PFSK-1 (cell line): ENCODE results near the gene METTL14.

Source experiments
- FOXP2 ChIP-seq: optimal IDR thresholded peaks from 2 replicates; pipeline ENCODE3; 2011; ENCODE audit warnings: borderline replicate concordance, control low read depth, inconsistent platforms; ENCODE audit not compliant: insufficient read depth; ENCODE audit errors: extremely low read length, extremely low read depth
- POLR2AphosphoS5 ChIP-seq: IDR thresholded peaks from 2 replicates; pipeline ENCODE4 v1.6.1; 2012; ENCODE audit warnings: low read depth, mild to moderate bottlenecking, control low read depth, low read length, moderate library complexity
- SIN3A ChIP-seq: IDR thresholded peaks from 2 replicates; pipeline ENCODE4 v1.6.1; 2012; ENCODE audit warnings: mild to moderate bottlenecking, low read length, moderate library complexity, borderline replicate concordance; ENCODE audit not compliant: insufficient read depth
- TAF1 ChIP-seq: IDR thresholded peaks from 2 replicates; pipeline ENCODE4 v1.6.1; 2012; ENCODE audit warnings: low read length, control low read depth, borderline replicate concordance; ENCODE audit not compliant: insufficient read depth
- TF ChIP-seq, protein P1 (sequence below), 2 experiments: IDR thresholded peaks; 2 replicates each; pipeline versions ENCODE4 v1.6.1 to v1.8.0; 2011 to 2012; ENCODE audit warnings: low read depth in 2 of 2, low read length in 2 of 2, control low read depth in 1 of 2, inconsistent platforms in 1 of 2, mild to moderate bottlenecking in 1 of 2, moderate library complexity in 1 of 2; ENCODE audit not compliant: insufficient read depth in 1 of 2

METTL14 gene

DNA sequence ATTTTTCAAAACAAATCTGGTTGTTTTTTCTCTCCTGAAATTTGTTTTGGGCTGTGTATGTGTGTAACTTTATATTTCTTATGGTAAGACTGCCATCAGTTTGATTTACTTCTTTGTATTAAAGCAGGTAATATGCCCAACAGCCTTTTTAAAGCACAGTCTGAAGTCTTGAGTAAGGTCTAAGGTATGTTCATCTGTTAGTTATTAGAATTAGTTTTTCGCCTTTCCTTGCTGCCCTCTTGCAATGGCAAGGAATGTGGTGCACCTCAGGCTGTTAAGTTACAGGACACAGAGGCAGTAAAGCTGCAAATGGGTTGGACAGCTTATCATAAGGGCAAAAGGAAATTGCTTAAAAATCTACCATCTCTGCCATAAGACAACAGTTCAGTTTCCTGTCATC, 71.8 kb downstream of the METTL14 start:
- TF ChIP-seq TAF1 = no peak
- TF ChIP-seq, protein P1, sequence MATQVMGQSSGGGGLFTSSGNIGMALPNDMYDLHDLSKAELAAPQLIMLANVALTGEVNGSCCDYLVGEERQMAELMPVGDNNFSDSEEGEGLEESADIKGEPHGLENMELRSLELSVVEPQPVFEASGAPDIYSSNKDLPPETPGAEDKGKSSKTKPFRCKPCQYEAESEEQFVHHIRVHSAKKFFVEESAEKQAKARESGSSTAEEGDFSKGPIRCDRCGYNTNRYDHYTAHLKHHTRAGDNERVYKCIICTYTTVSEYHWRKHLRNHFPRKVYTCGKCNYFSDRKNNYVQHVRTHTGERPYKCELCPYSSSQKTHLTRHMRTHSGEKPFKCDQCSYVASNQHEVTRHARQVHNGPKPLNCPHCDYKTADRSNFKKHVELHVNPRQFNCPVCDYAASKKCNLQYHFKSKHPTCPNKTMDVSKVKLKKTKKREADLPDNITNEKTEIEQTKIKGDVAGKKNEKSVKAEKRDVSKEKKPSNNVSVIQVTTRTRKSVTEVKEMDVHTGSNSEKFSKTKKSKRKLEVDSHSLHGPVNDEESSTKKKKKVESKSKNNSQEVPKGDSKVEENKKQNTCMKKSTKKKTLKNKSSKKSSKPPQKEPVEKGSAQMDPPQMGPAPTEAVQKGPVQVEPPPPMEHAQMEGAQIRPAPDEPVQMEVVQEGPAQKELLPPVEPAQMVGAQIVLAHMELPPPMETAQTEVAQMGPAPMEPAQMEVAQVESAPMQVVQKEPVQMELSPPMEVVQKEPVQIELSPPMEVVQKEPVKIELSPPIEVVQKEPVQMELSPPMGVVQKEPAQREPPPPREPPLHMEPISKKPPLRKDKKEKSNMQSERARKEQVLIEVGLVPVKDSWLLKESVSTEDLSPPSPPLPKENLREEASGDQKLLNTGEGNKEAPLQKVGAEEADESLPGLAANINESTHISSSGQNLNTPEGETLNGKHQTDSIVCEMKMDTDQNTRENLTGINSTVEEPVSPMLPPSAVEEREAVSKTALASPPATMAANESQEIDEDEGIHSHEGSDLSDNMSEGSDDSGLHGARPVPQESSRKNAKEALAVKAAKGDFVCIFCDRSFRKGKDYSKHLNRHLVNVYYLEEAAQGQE (IDR thresholded peaks at IDR 0.05; ENCODE audit: insufficient read depth in 1 of 2, low read depth in 2 of 2, low read length in 2 of 2) = no peak

DNA sequence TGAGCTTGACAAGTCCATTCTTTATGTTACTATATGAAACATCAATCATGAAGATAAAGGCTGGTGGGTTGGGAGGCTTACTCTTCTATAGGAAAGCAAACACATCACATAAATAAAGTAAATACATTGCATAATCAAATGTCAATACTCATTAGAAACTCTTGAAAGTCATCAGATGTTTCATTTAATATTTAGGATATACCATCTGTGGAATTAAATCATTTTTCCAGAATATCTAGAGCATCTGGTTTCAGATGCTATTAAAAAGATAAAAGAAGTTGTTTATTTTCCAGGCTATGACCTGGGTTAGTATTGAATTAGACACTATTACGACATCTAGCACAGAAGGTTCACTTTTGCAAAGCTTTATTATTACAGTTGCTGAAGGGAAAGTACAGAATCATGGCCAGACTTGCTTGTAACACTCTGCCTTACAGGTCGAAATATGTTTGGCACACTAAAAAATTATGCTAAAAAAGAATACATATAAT, 72.6 kb downstream of the METTL14 start:
- no peak for TF ChIP-seq FOXP2
- no peak for TF ChIP-seq SIN3A
- TF ChIP-seq POLR2AphosphoS5 = no peak
- no peak for TF ChIP-seq TAF1
- TF ChIP-seq, protein P1 (IDR thresholded peaks at IDR 0.05; ENCODE audit: insufficient read depth in 1 of 2, low read depth in 2 of 2, low read length in 2 of 2) = no peak

DNA sequence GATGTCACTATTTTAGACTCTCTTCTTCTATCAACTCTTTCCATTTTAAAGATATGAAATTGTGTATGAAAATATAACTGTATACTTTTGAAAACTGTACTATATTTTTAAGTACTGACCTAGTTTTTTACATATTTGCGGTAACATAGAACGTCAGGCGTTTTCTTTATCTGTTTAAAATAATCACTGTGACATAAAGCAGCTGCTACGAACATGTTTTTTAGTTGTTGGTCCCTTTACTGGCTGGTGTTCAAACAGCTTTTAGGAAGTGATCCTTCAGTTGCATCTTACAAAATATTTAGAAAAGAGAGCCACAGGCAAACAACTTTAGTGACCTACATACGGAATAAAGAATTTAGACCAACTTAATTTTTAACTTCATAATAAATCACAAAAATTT, 73.1 kb downstream of the METTL14 start:
- TF ChIP-seq, protein P1 (IDR thresholded peaks at IDR 0.05; ENCODE audit: insufficient read depth in 1 of 2, low read depth in 2 of 2, low read length in 2 of 2) = no peak
- no peak for TF ChIP-seq TAF1
- no peak for TF ChIP-seq FOXP2
- no peak for TF ChIP-seq POLR2AphosphoS5
- TF ChIP-seq SIN3A = no peak

DNA sequence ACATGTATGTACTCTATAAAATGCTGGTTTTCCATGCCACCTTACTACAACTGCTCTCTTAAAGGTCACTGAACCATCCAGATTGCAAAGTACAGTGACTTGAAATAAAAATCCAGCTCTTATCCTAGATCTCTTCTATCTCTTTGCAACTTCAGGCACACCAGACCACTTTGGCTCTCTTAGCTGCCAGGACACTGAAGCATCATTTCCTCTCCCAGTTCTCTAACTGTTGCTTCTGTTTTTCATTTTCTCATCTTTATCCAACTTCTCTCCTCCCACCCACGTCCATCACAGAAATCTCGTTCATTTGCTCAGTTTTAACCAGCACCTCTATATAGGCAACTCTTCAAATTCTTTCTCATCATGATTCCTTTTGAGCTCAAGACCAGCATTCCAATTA, 74.3 kb downstream of the METTL14 start:
- TF ChIP-seq POLR2AphosphoS5 = no peak
- TF ChIP-seq SIN3A = no peak
- no peak for TF ChIP-seq FOXP2
- TF ChIP-seq, protein P1 (IDR thresholded peaks at IDR 0.05; ENCODE audit: insufficient read depth in 1 of 2, low read depth in 2 of 2, low read length in 2 of 2) = no peak
- TF ChIP-seq TAF1 = no peak

DNA sequence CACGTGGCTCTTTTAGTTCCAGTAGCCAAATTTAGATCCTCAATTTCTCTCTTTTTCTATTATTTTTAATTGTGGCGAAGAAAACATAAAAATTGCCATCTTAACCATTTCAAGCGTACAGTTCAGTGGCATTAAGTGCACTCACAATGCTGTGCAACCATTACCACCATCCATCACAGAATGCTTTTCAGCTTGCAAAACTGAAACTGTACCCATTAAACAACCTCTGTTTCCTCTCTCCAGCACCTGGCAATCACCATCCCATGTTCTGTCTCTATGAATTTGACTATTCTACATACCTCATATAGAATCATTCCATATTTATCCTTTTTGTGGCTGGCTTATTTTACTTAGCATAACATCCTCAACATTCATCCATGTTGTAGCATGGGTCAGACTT, 74.9 kb downstream of the METTL14 start:
- no peak for TF ChIP-seq TAF1
- TF ChIP-seq, protein P1 (IDR thresholded peaks at IDR 0.05; ENCODE audit: insufficient read depth in 1 of 2, low read depth in 2 of 2, low read length in 2 of 2) = no peak
